Liver (tissue), 3 donors: ENCODE results near the gene KCNA10.

Experiments
- CTCF ChIP-seq: fragments of 150-350 bp; IDR thresholded peaks from 2 replicates; pipeline ENCODE4 v1.5.1; 2017; ENCODE audit warnings: improper control_type of control experiment, low read depth, low read length; ENCODE audit not compliant: missing input control
- EGR1 ChIP-seq, 2 donors: IDR thresholded peaks; 2 replicates each; pipeline ENCODE4 v1.6.1; 2016 to 2018; ENCODE audit warnings: antibody characterized with exemption in 2 of 2, low read depth in 2 of 2
- HNF4A ChIP-seq, 2 donors: conservative IDR thresholded peaks; 2 replicates each; pipeline ENCODE4 v1.6.1; 2016; ENCODE audit warnings: antibody characterized with exemption in 2 of 2, mild to moderate bottlenecking in 2 of 2
- HNF4G ChIP-seq: IDR thresholded peaks from 2 replicates; pipeline ENCODE4 v1.6.1; 2016; ENCODE audit warnings: antibody characterized with exemption
- JUND ChIP-seq, 2 donors: IDR thresholded peaks; 2 replicates each; pipeline ENCODE4 v1.6.1; 2016; ENCODE audit warnings: antibody characterized with exemption in 2 of 2
- RAD21 ChIP-seq, 2 donors: IDR thresholded peaks; 2 replicates each; pipeline ENCODE4 v1.6.1; 2016; ENCODE audit warnings: antibody characterized with exemption in 2 of 2, mild to moderate bottlenecking in 2 of 2
- RXRA ChIP-seq, 2 donors: IDR thresholded peaks; 2 replicates each; pipeline ENCODE4 v1.6.1; 2017 to 2018; ENCODE audit warnings: antibody characterized with exemption in 2 of 2, mild to moderate bottlenecking in 1 of 2
- SP1 ChIP-seq: IDR thresholded peaks from 2 replicates; pipeline ENCODE4 v1.6.1; 2018; ENCODE audit warnings: antibody characterized with exemption, mild to moderate bottlenecking
- ZBTB33 ChIP-seq: IDR thresholded peaks from 2 replicates; pipeline ENCODE4 v1.6.1; 2016; ENCODE audit warnings: antibody characterized with exemption
- TF ChIP-seq, protein P1 (sequence below): IDR thresholded peaks from 2 replicates; pipeline ENCODE4 v1.6.1; 2016; ENCODE audit warnings: antibody characterized with exemption
- donor health status: healthy.
- donor health status: healthy.

DNA sequence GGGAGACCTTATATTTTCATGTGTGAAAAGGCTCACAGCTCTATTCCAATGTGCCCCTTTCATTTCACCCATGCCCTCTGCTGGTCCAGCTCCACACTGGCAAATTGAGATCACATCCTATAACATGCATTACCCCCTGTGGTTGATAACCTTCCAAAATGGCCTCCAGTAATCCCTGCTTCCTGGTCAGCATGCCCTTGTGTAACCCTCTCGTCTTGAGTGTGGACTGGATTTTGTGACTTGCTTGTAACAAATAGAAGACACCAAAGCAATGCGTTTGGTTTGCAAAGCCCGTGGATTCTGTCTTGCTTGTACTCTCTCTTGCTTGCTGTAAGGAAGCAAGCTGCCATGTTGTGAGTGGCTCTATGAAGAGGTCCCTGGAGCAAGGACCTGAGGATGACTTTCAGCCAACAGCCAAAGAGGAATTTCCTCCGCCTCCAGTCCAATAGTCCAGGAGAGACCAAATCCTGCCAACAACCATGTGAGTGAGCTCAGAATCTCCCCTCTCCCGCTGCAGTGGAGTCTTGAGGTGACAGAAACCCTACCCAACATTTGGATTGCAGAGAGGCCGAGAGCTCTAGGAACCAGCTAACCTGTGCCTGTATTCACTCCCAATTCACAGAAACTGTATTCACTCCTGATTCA lies 17.4 kb downstream of the KCNA10 start:
- TF ChIP-seq SP1: no peak
- no peak for TF ChIP-seq CTCF
- no peak for TF ChIP-seq HNF4A (conservative IDR thresholded peaks at IDR 0.05)
- TF ChIP-seq ZBTB33: no peak
- TF ChIP-seq JUND (IDR thresholded peaks at IDR 0.05): no peak
- no peak for TF ChIP-seq EGR1 (IDR thresholded peaks at IDR 0.05; ENCODE audit: low read depth in 2 of 2)
- no peak for TF ChIP-seq RXRA (IDR thresholded peaks at IDR 0.05)
- no peak for TF ChIP-seq RAD21 (IDR thresholded peaks at IDR 0.05)
- no peak for TF ChIP-seq HNF4G
- TF ChIP-seq, protein P1, sequence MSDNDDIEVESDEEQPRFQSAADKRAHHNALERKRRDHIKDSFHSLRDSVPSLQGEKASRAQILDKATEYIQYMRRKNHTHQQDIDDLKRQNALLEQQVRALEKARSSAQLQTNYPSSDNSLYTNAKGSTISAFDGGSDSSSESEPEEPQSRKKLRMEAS: no peak
